Activated naive CD8-positive, alpha-beta T cell treated with anti-CD3 and anti-CD28 coated beads for 36 hours (primary cell): ENCODE results near the gene GMPR2. TPM values are rescaled to one million over a fixed set of nuclear protein-coding genes. Genes with fewer than 3 reads are reported as not detected.

Source experiments
- DNase-seq: peaks from one replicate; pipeline ENCODE4 v3.0.0; 2021
- H3K27ac Mint-ChIP-seq: one replicate; pipeline ENCODE4 v1.8.0; 2022; ENCODE audit warnings: mild to moderate bottlenecking, moderate library complexity, mixed read lengths
- H3K27me3 Mint-ChIP-seq: one replicate; pipeline ENCODE4 v1.8.0; 2022; ENCODE audit warnings: mild to moderate bottlenecking, mixed read lengths
- H3K36me3 Mint-ChIP-seq: one replicate; pipeline ENCODE4 v1.8.0; 2021; ENCODE audit warnings: mild to moderate bottlenecking, mixed read lengths
- H3K4me1 Mint-ChIP-seq: one replicate; pipeline ENCODE4 v1.8.0; 2021; ENCODE audit warnings: mixed read lengths
- H3K4me3 Mint-ChIP-seq: one replicate; pipeline ENCODE4 v1.8.0; 2022; ENCODE audit warnings: mild to moderate bottlenecking, moderate library complexity, mixed read lengths
- H3K9me3 Mint-ChIP-seq: one replicate; pipeline ENCODE4 v1.8.0; 2022; ENCODE audit warnings: mixed read lengths
- total RNA-seq, 2 experiments: library from RNA; stranded (reverse); gene quantifications; one replicate each; pipeline ENCODE4 v1.2.3, GENCODE V29; 2021

GMPR2 gene
- total RNA-seq, 2 experiments from 2014 or later, result 44.5 to 48.4 TPM

DNA sequence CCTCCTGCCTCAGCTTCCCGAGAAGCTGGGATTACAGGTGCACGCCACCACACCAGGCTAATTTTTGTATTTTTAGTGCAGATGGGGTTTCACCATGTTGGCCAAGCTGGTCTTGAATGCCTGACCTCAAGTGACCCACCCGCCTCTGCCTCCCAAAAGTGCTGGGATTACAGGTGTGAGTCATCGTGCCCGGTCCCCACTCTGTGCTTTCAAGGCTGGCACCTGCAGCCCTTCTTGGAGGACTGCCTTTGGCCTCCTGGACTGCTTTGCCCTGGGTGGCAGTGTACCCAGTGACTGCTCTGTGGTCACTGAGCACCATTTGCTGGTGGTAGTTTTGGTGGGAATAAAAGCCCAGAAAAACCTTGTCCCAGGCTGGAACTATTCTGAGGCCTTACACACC, 54.3 kb downstream of the GMPR2 start:
- no peak for DNase-seq
- Mint-ChIP-seq H3K9me3 (no peaks in the 10 kb centered on the region), H3K4me1 (peaks cover 41% of the 10 kb centered on the region), H3K27ac (no peak overlapping the region), H3K36me3 (peaks cover 23% of the 10 kb centered on the region), H3K4me3 (no peak overlapping the region), H3K27me3 (no peaks in the 10 kb centered on the region)

Other genes starting within 250 kb of the GMPR2 start
- gene DHRS4L2, start 244.0 kb upstream of the GMPR2 start, total RNA-seq, result 10 to 100 TPM; 18.1 to 20.8 TPM
- gene CARMIL3, start 180.9 kb upstream of the GMPR2 start, total RNA-seq, result under 1 TPM; 0.43 to 0.56 TPM
- gene CPNE6, start 161.4 kb upstream of the GMPR2 start, total RNA-seq, result not detected
- gene PCK2, start 138.6 kb upstream of the GMPR2 start, total RNA-seq, result 100 to 1,000 TPM; 110 TPM
- 10 to 100 TPM; 56.0 to 56.7 TPM for gene DCAF11, start 118.2 kb upstream of the GMPR2 start, total RNA-seq
- 1 to 10 TPM; 1.8 to 2.6 TPM for gene NRL, start 118.0 kb upstream of the GMPR2 start, total RNA-seq
- gene FITM1, start 102.3 kb upstream of the GMPR2 start, total RNA-seq, result under 1 TPM in 1 of 2 experiments, not detected in 1; 0.29 TPM
- gene PSME1, start 96.7 kb upstream of the GMPR2 start, total RNA-seq, result 100 to 1,000 TPM; 476 to 479 TPM
- 10 to 100 TPM; 39.1 to 40.1 TPM for gene EMC9, start 91.3 kb upstream of the GMPR2 start, total RNA-seq
- 100 to 1,000 TPM; 541 to 558 TPM for gene PSME2, start 86.3 kb upstream of the GMPR2 start, total RNA-seq
- gene RNF31, start 85.4 kb upstream of the GMPR2 start, total RNA-seq, result 10 to 100 TPM; 82.2 to 86.5 TPM
- gene IRF9, start 71.7 kb upstream of the GMPR2 start, total RNA-seq, result 100 to 1,000 TPM; 133 to 136 TPM
- gene REC8, start 60.8 kb upstream of the GMPR2 start, total RNA-seq, result 10 to 100 TPM; 28.9 to 29.2 TPM
- 100 to 1,000 TPM; 152 to 161 TPM for gene IPO4, start 44.1 kb upstream of the GMPR2 start, total RNA-seq
- 10 to 100 TPM; 20.7 to 22.5 TPM for gene TM9SF1, start 37.5 kb upstream of the GMPR2 start, total RNA-seq
- not detected for gene TSSK4, start 27.2 kb upstream of the GMPR2 start, total RNA-seq
- 10 to 100 TPM; 54.4 to 58.9 TPM for gene CHMP4A, start 19.4 kb upstream of the GMPR2 start, total RNA-seq
- gene MDP1, start 16.9 kb upstream of the GMPR2 start, total RNA-seq, result 10 to 100 TPM; 19.4 to 20.9 TPM
- 100 to 1,000 TPM; 194 to 201 TPM for gene NEDD8, start 562 bp upstream of the GMPR2 start, total RNA-seq
- gene TINF2, start 9.7 kb downstream of the GMPR2 start, total RNA-seq, result 10 to 100 TPM; 68.2 to 71.1 TPM
- 1 to 10 TPM; 2.6 to 3.3 TPM for gene TGM1, start 30.2 kb downstream of the GMPR2 start, total RNA-seq
- gene RABGGTA, start 38.7 kb downstream of the GMPR2 start, total RNA-seq, result 10 to 100 TPM; 34.5 to 36.1 TPM
- gene DHRS1, start 66.9 kb downstream of the GMPR2 start, total RNA-seq, result 1 to 10 TPM; 7.4 to 8.6 TPM
- 10 to 100 TPM; 40.9 to 45.0 TPM for gene NOP9, start 66.9 kb downstream of the GMPR2 start, total RNA-seq
- 1 to 10 TPM; 6.0 to 6.7 TPM for gene CIDEB, start 75.0 kb downstream of the GMPR2 start, total RNA-seq
- gene LTB4R2, start 77.2 kb downstream of the GMPR2 start, total RNA-seq, result 10 to 100 TPM; 11.5 TPM
- 10 to 100 TPM in 1 of 2 experiments, 1 to 10 TPM in 1; 9.3 to 10.3 TPM for gene LTB4R, start 78.6 kb downstream of the GMPR2 start, total RNA-seq
- 1 to 10 TPM in 1 of 2 experiments, under 1 TPM in 1; 0.70 to 1.0 TPM for gene ADCY4, start 102.1 kb downstream of the GMPR2 start, total RNA-seq
- 1 to 10 TPM; 5.4 to 6.3 TPM for gene RIPK3, start 107.1 kb downstream of the GMPR2 start, total RNA-seq
- gene NFATC4, start 135.3 kb downstream of the GMPR2 start, total RNA-seq, result 1 to 10 TPM in 1 of 2 experiments, under 1 TPM in 1; 0.54 to 1.1 TPM
- under 1 TPM; 0.08 to 0.10 TPM for gene NYNRIN, start 166.1 kb downstream of the GMPR2 start, total RNA-seq
- gene CBLN3, start 196.7 kb downstream of the GMPR2 start, total RNA-seq, result 1 to 10 TPM; 5.5 to 6.4 TPM
- 10 to 100 TPM; 47.3 to 48.7 TPM for gene KHNYN, start 197.0 kb downstream of the GMPR2 start, total RNA-seq
- gene SDR39U1, start 209.8 kb downstream of the GMPR2 start, total RNA-seq, result 10 to 100 TPM; 57.8 to 59.0 TPM